Measurements from ENCODE around the gene EVC.

GRCh38 chr4:5760936-5761480 lies 50.0 kb downstream of the EVC start:
- TF ChIP-seq FOXM1 (IDR thresholded peaks at IDR 0.05; ENCODE audit: borderline replicate concordance, low read depth) (no peak), CREB1 (IDR thresholded peaks at IDR 0.05; ENCODE audit: low read depth) (no peak), EP300 (IDR thresholded peaks at IDR 0.05; ENCODE audit: borderline replicate concordance) (no peak), TAF1 (IDR thresholded peaks at IDR 0.05; ENCODE audit: low read depth) (no peak), RAD21 (IDR thresholded peaks at IDR 0.05; ENCODE audit: low read depth) (no peak), YY1 (IDR thresholded peaks at IDR 0.05; ENCODE audit: low read depth) (no peak), CEBPB (IDR thresholded peaks at IDR 0.05) (no peak), TEAD4 (IDR thresholded peaks at IDR 0.05) (no peak)
- TF ChIP-seq, protein P1, sequence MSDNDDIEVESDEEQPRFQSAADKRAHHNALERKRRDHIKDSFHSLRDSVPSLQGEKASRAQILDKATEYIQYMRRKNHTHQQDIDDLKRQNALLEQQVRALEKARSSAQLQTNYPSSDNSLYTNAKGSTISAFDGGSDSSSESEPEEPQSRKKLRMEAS (IDR thresholded peaks at IDR 0.05), result no peak
- TF ChIP-seq, protein P2, sequence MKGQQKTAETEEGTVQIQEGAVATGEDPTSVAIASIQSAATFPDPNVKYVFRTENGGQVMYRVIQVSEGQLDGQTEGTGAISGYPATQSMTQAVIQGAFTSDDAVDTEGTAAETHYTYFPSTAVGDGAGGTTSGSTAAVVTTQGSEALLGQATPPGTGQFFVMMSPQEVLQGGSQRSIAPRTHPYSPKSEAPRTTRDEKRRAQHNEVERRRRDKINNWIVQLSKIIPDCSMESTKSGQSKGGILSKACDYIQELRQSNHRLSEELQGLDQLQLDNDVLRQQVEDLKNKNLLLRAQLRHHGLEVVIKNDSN (IDR thresholded peaks at IDR 0.05), result no peak
- TF ChIP-seq, protein P3, sequence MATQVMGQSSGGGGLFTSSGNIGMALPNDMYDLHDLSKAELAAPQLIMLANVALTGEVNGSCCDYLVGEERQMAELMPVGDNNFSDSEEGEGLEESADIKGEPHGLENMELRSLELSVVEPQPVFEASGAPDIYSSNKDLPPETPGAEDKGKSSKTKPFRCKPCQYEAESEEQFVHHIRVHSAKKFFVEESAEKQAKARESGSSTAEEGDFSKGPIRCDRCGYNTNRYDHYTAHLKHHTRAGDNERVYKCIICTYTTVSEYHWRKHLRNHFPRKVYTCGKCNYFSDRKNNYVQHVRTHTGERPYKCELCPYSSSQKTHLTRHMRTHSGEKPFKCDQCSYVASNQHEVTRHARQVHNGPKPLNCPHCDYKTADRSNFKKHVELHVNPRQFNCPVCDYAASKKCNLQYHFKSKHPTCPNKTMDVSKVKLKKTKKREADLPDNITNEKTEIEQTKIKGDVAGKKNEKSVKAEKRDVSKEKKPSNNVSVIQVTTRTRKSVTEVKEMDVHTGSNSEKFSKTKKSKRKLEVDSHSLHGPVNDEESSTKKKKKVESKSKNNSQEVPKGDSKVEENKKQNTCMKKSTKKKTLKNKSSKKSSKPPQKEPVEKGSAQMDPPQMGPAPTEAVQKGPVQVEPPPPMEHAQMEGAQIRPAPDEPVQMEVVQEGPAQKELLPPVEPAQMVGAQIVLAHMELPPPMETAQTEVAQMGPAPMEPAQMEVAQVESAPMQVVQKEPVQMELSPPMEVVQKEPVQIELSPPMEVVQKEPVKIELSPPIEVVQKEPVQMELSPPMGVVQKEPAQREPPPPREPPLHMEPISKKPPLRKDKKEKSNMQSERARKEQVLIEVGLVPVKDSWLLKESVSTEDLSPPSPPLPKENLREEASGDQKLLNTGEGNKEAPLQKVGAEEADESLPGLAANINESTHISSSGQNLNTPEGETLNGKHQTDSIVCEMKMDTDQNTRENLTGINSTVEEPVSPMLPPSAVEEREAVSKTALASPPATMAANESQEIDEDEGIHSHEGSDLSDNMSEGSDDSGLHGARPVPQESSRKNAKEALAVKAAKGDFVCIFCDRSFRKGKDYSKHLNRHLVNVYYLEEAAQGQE (IDR thresholded peaks at IDR 0.05; ENCODE audit: low read depth), result no peak
